ENCODE data around the gene KCNC3.

DNA sequence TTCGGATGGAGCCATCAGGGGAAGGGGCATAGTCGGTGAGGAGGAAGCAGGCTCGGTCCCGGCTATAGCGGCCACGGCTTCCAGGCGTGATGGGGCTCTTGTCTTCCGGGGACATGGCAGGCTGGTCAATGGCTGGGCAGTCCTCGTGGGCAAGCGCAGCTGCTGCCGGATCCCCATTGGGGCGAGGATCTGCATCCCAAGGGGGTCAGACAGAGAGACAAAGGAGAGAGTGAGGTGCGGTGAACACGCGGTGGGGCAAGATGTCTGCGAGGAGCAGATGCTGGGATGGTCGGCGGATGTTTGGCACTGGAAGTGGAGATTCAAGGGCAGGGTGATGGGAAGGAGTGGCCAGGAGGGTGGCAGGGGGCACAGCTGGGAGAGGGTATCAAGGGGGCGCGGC is 8.6 kb downstream of the KCNC3 start:
- no peak for TF ChIP-seq TRIM28 (IDR thresholded peaks at IDR 0.05; ENCODE audit: borderline replicate concordance, low read length)
- TF ChIP-seq ZNF350 (tag by site-specific recombination; IDR thresholded peaks at IDR 0.05) = no peak
- no peak for TF ChIP-seq CTCF (tag by site-specific recombination; IDR thresholded peaks at IDR 0.05)
- no peak for TF ChIP-seq PBX3 (CRISPR knock-in tag; IDR thresholded peaks at IDR 0.05)
- no peak for TF ChIP-seq ZNF366 (tag by site-specific recombination; conservative IDR thresholded peaks at IDR 0.05)
- TF ChIP-seq ZNF175 (tag by site-specific recombination; IDR thresholded peaks at IDR 0.05) = no peak

All from HEK293 (cell line).